WTC11 (cell line): ENCODE results near the gene HSPA6. TPM values are rescaled to one million over a fixed set of nuclear protein-coding genes. Genes with fewer than 3 reads are reported as not detected.
A peak's percentile ranks its signal among the peaks of the same experiment; 100 is the strongest.
"Not testable (repeated sequence)": the region's sequence is repeated elsewhere in the genome, so short reads cannot be mapped to it uniquely, and the experiment has no call there.

Experiments
- ATAC-seq: fragments of 200-7000 bp; cut with Tn5 transposase; 2 replicates; pipeline ENCODE4 v1.10.0; 2021; ENCODE audit warnings: mild to moderate bottlenecking, moderate library complexity
- CTCF ChIA-PET: fragments of 300-600 bp; sonication (Branson Sonifier 250); formaldehyde crosslinking; loops from one replicate; lab custom pipeline; 2021; ENCODE audit warnings: antibody characterized with exemption; lab: Charles Lee
- POLR2A ChIA-PET: fragments of 350-600 bp; sonication (Branson Sonifier 250); formaldehyde crosslinking; loops from one replicate; lab custom pipeline; 2021; ENCODE audit warnings: antibody characterized with exemption; lab: Charles Lee
- DNase-seq: peaks from one replicate; pipeline ENCODE4 v3.0.0; 2021; ENCODE audit warnings: low spot score
- H3K27ac Mint-ChIP-seq: 2 replicates; pipeline ENCODE4 v1.8.0; 2021; ENCODE audit warnings: mixed read lengths
- H3K27me3 Mint-ChIP-seq: 2 replicates; pipeline ENCODE4 v1.8.0; 2021; ENCODE audit warnings: low read depth, mild to moderate bottlenecking, moderate library complexity, mixed read lengths
- H3K36me3 Mint-ChIP-seq: 2 replicates; pipeline ENCODE4 v1.8.0; 2021; ENCODE audit warnings: mixed read lengths
- H3K4me1 Mint-ChIP-seq: 2 replicates; pipeline ENCODE4 v1.8.0; 2022; ENCODE audit warnings: mixed read lengths
- H3K4me3 Mint-ChIP-seq: 2 replicates; pipeline ENCODE4 v1.8.0; 2021; ENCODE audit warnings: mild to moderate bottlenecking, moderate library complexity, mixed read lengths
- H3K9me3 Mint-ChIP-seq: 2 replicates; pipeline ENCODE4 v1.8.0; 2021; ENCODE audit warnings: mixed read lengths
- ETV6 ChIP-seq: sonication (generic); formaldehyde crosslinking; IDR thresholded peaks from 2 replicates; pipeline ENCODE4 v1.8.1; 2022; ENCODE audit warnings: mild to moderate bottlenecking, missing genetic modification reagents
- HMGXB4 ChIP-seq: sonication (generic); formaldehyde crosslinking; IDR thresholded peaks from 2 replicates; pipeline ENCODE4 v1.8.1; 2023; ENCODE audit warnings: mild to moderate bottlenecking, moderate library complexity, missing genetic modification reagents
- total RNA-seq: library from RNA; stranded (reverse); gene quantifications from 3 replicates; pipeline ENCODE4 v1.2.3, GENCODE V29; 2021

Gene HSPA6
- total RNA-seq, 1 experiment from 2014 or later = 0.22 TPM

- H3K36me3 Mint-ChIP-seq, POLR2A ChIA-PET, H3K4me1 Mint-ChIP-seq, CTCF ChIA-PET, H3K27ac Mint-ChIP-seq, H3K9me3 Mint-ChIP-seq, DNase-seq: not testable (repeated sequence)
- Mint-ChIP-seq H3K4me3 (peak overlapping the region; percentile 81), H3K27me3 (peaks cover 58% of the 10 kb centered on the region)
- ATAC-seq = peak; percentile 24
Observed at GRCh38 chr1:161523041-161523816, 1.1 kb upstream of the HSPA6 start.

DNA sequence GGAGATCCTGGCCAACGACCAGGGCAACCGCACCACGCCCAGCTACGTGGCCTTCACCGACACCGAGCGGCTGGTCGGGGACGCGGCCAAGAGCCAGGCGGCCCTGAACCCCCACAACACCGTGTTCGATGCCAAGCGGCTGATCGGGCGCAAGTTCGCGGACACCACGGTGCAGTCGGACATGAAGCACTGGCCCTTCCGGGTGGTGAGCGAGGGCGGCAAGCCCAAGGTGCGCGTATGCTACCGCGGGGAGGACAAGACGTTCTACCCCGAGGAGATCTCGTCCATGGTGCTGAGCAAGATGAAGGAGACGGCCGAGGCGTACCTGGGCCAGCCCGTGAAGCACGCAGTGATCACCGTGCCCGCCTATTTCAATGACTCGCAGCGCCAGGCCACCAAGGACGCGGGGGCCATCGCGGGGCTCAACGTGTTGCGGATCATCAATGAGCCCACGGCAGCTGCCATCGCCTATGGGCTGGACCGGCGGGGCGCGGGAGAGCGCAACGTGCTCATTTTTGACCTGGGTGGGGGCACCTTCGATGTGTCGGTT lies 477 bp downstream of the HSPA6 start:
- peak; percentile 46 for ATAC-seq
- H3K36me3 Mint-ChIP-seq, H3K9me3 Mint-ChIP-seq, H3K27ac Mint-ChIP-seq, DNase-seq, POLR2A ChIA-PET, CTCF ChIA-PET, H3K4me1 Mint-ChIP-seq: not testable (repeated sequence)
- Mint-ChIP-seq H3K4me3 (peak overlapping the region; percentile 81), H3K27me3 (peaks cover 67% of the 10 kb centered on the region)

- H3K27ac Mint-ChIP-seq, H3K36me3 Mint-ChIP-seq, ATAC-seq, CTCF ChIA-PET, POLR2A ChIA-PET, H3K4me1 Mint-ChIP-seq, DNase-seq, H3K9me3 Mint-ChIP-seq: not testable (repeated sequence)
- Mint-ChIP-seq H3K4me3 (peak overlapping the region; percentile 81), H3K27me3 (peaks cover 68% of the 10 kb centered on the region)
Observed at GRCh38 chr1:161525321-161525720, 981 bp downstream of the HSPA6 start.

- H3K4me3 Mint-ChIP-seq, H3K4me1 Mint-ChIP-seq, H3K36me3 Mint-ChIP-seq, H3K9me3 Mint-ChIP-seq, POLR2A ChIA-PET, ATAC-seq, CTCF ChIA-PET, H3K27ac Mint-ChIP-seq, DNase-seq: not testable (repeated sequence)
- peaks cover 74% of the 10 kb centered on the region for H3K27me3 Mint-ChIP-seq
Observed at GRCh38 chr1:161525918-161526317, 1.6 kb downstream of the HSPA6 start.

- DNase-seq, H3K36me3 Mint-ChIP-seq, ATAC-seq, CTCF ChIA-PET, POLR2A ChIA-PET, H3K27ac Mint-ChIP-seq, H3K9me3 Mint-ChIP-seq, H3K4me3 Mint-ChIP-seq: not testable (repeated sequence)
- Mint-ChIP-seq H3K27me3 (peaks cover 57% of the 10 kb centered on the region), H3K4me1 (peaks cover 15% of the 10 kb centered on the region)
Observed at GRCh38 chr1:161528550-161528949, 4.2 kb downstream of the HSPA6 start.

DNA sequence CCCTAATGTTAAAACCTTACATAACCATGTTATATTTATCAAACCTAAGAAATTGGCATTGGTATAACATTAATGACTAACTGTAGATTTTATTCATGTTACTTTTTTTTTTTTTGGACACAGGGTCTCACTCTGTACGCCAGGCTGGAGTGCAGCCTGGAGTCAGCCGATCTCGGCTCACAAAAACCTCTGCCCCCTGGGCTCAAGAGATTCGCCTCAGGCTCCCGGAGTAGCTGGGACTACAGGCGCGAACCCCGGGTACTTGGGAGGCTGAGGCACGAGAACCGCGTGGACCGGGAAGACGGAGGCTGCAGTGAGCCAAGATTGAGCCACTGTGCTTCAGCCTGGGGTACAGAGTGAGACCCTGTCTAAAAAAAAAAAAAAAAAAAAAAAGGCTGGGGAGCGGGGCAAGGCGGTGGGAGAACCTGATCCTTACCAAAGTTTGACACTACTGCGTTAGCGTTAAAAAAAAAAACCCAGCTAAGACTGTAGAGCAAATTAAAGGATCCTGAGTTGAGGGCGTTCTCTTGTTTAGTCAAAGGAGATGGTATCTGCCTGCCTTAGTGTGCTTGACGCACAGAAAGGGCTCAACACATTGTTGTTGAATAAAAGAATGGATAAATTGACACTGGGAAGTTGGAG lies 5.2 kb downstream of the HSPA6 start:
- POLR2A ChIA-PET, H3K36me3 Mint-ChIP-seq, H3K9me3 Mint-ChIP-seq, H3K27ac Mint-ChIP-seq, DNase-seq, ATAC-seq, CTCF ChIA-PET: not testable (repeated sequence)
- Mint-ChIP-seq H3K4me3 (peak overlapping the region; percentile 94), H3K27me3 (peaks cover 48% of the 10 kb centered on the region), H3K4me1 (peaks cover 15% of the 10 kb centered on the region)

DNA sequence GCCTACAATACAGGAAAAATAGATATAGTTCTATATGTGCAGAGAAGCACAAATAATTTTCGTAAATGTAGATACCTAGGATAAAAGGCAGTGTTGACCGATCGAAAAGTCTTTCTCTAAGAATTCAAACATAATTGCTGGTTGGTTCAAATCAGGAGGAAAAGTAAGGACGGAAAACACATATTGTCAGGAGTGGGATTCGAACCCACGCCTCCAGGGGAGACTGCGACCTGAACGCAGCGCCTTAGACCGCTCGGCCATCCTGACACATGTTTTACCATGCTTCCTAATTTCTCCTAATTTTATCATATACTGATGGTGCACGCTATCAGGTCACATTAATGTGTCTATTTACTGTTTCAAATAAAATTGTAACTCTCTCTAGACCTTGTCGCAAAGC lies 5.8 kb downstream of the HSPA6 start:
- peak; percentile 38 for ATAC-seq
- Mint-ChIP-seq H3K4me3 (peak overlapping the region; percentile 94), H3K27ac (peak overlapping the region; percentile 45; the same call in 1 of the 2 replicates), H3K27me3 (peaks cover 42% of the 10 kb centered on the region), H3K4me1 (peaks cover 15% of the 10 kb centered on the region)
- DNase-seq = peak; percentile 63
- H3K36me3 Mint-ChIP-seq, H3K9me3 Mint-ChIP-seq, POLR2A ChIA-PET: not testable (repeated sequence)
- TF ChIP-seq ETV6 (CRISPR knock-in tag) (0 out of 2 replicates have a peak, but pooled peaks have one; percentile 45), HMGXB4 (CRISPR knock-in tag) (peak; percentile 89)
- CTCF ChIA-PET = interaction anchor here (1.0 to 1.1 kb wide), 2 partner anchors 82 to 196 kb away, joined by 3 to 4 read pairs; no protein-coding TSS in a partner anchor
